K562 (cell line): ENCODE data around the gene ENTREP3. TPM values are rescaled to one million over a fixed set of nuclear protein-coding genes. Genes with fewer than 3 reads are reported as not detected.

Experiments
- CCNT2 ChIP-seq: IDR thresholded peaks from 2 replicates; pipeline ENCODE4 v1.6.1; 2011; ENCODE audit warnings: borderline replicate concordance, low read depth, mild to moderate bottlenecking, moderate library complexity, mixed read lengths, low read length; ENCODE audit not compliant: insufficient read length; ENCODE audit errors: extremely low read depth
- CREB3L1 ChIP-seq: fragments of 450-650 bp; IDR thresholded peaks from 2 replicates; pipeline ENCODE4 v1.6.1; 2014; ENCODE audit warnings: low read depth, mild to moderate bottlenecking, moderate library complexity, borderline replicate concordance
- DPF2 ChIP-seq: fragments of 450-650 bp; IDR thresholded peaks from 2 replicates; pipeline ENCODE4 v1.6.1; 2016
- EP300 ChIP-seq: IDR thresholded peaks from 2 replicates; pipeline ENCODE4 v1.6.1; 2012; ENCODE audit warnings: low read length, improper control_type of control experiment
- ESRRA ChIP-seq: fragments of 450-650 bp; IDR thresholded peaks from 2 replicates; pipeline ENCODE4 v1.6.1; 2014; ENCODE audit warnings: low read depth, mild to moderate bottlenecking, moderate library complexity, borderline replicate concordance
- FIP1L1 ChIP-seq: fragments of 200-400 bp; formaldehyde crosslinking; IDR thresholded peaks from 2 replicates; pipeline ENCODE4 v1.6.1; 2018; ENCODE audit warnings: mild to moderate bottlenecking, low read depth, low read length; ENCODE audit not compliant: poor library complexity, severe bottlenecking
- GATAD2B ChIP-seq: fragments of 450-650 bp; IDR thresholded peaks from 2 replicates; pipeline ENCODE4 v1.6.1; 2017; ENCODE audit warnings: mild to moderate bottlenecking, borderline replicate concordance
- SMAD1 ChIP-seq: fragments of 150-350 bp; IDR thresholded peaks from 2 replicates; pipeline ENCODE4 v1.6.1; 2014; ENCODE audit warnings: low read length, low read depth; ENCODE audit not compliant: partially characterized antibody
- SMC3 ChIP-seq: conservative IDR thresholded peaks from 2 replicates; pipeline ENCODE4 v1.6.1; 2011; ENCODE audit warnings: low read depth, low read length, improper control_type of control experiment; ENCODE audit not compliant: insufficient read depth
- SNRNP70 ChIP-seq: fragments of 200-400 bp; formaldehyde crosslinking; optimal IDR thresholded peaks from 2 replicates; pipeline ENCODE3; 2017; ENCODE audit warnings: low read depth, low read length
- TBL1XR1 ChIP-seq, 2 experiments: IDR thresholded peaks; 2 replicates each; pipeline ENCODE4 v1.6.1; 2012; ENCODE audit warnings: improper control_type of control experiment in 2 of 2, low read length in 2 of 2, mild to moderate bottlenecking in 1 of 2
- TCF7L2 ChIP-seq: fragments of 150-350 bp; IDR thresholded peaks from 2 replicates; pipeline ENCODE4 v1.6.1; 2016; ENCODE audit warnings: low read depth, mild to moderate bottlenecking, low read length, moderate library complexity
- UBTF ChIP-seq, 2 experiments: IDR thresholded peaks; 2 replicates each; pipeline ENCODE4 v1.6.1; 2012; ENCODE audit warnings: improper control_type of control experiment in 2 of 2, low read depth in 2 of 2, low read length in 2 of 2, borderline replicate concordance in 1 of 2
- XRCC4 ChIP-seq: IDR thresholded peaks from one replicate; pipeline ENCODE4 v1.6.1; 2011; ENCODE audit not compliant: insufficient read depth, insufficient read length; ENCODE audit errors: extremely low read depth
- ZHX1 ChIP-seq: fragments of 150-350 bp; conservative IDR thresholded peaks from 2 replicates; pipeline ENCODE4 v1.6.1; 2014; ENCODE audit warnings: low read length
- ZNF175 ChIP-seq: fragments of 200-800 bp; sonication (Bioruptor generic); IDR thresholded peaks from 2 replicates; pipeline ENCODE4 v1.6.1; 2016; ENCODE audit warnings: low read depth, mild to moderate bottlenecking, missing genetic modification characterization, missing compliant biosample characterization
- ZNF197 ChIP-seq: fragments of 200-800 bp; sonication (Bioruptor generic); IDR thresholded peaks from 2 replicates; pipeline ENCODE4 v1.6.1; 2016; ENCODE audit warnings: low read depth, missing genetic modification characterization, missing compliant biosample characterization
- ZNF24 ChIP-seq: fragments of 450-650 bp; IDR thresholded peaks from 2 replicates; pipeline ENCODE4 v1.6.1; 2016
- polyA plus RNA-seq, 8 experiments: library from polyadenylated mRNA; depleted of rRNA in 4 of 8; stranded (reverse) in 5 of 8; unstranded in 3 of 8; fragments of >200 nt; fragmentation: Nextera tagmentation in 2 of 8; fragmentation: Illumina TruSeq in 1 of 8; extraction: Ambion mirVana in 2 of 8; extraction: Trizol in 1 of 8; gene quantifications; 2 replicates each; pipeline versions ENCODE4 v1.2.1 to v1.2.3, GENCODE V29; 2011 to 2014; ENCODE audit warnings: inconsistent platforms in 1 of 8, missing spikeins in 1 of 8
- total RNA-seq, 7 experiments: library from RNA; depleted of rRNA in 6 of 7; stranded (reverse); fragments of >200 nt in 6 of 7; fragmentation: Illumina TruSeq in 2 of 7; extraction: Trizol in 2 of 7; gene quantifications; 2 replicates each; pipeline versions ENCODE4 v1.2.1 to v1.2.3, GENCODE V29; 2011 to 2021; ENCODE audit warnings: low replicate concordance in 1 of 7
- TF ChIP-seq, protein P1 (sequence below): IDR thresholded peaks from 2 replicates; pipeline ENCODE4 v1.6.1; 2011; ENCODE audit not compliant: insufficient read length; ENCODE audit errors: extremely low read depth

The ENTREP3 gene
- total and polyA plus RNA-seq, 9 of the 15 experiments (the other 6 are each of a cell fraction or from before 2014, with no cell fraction given), result 1.9 to 41.8 (median 5.9) TPM

DNA sequence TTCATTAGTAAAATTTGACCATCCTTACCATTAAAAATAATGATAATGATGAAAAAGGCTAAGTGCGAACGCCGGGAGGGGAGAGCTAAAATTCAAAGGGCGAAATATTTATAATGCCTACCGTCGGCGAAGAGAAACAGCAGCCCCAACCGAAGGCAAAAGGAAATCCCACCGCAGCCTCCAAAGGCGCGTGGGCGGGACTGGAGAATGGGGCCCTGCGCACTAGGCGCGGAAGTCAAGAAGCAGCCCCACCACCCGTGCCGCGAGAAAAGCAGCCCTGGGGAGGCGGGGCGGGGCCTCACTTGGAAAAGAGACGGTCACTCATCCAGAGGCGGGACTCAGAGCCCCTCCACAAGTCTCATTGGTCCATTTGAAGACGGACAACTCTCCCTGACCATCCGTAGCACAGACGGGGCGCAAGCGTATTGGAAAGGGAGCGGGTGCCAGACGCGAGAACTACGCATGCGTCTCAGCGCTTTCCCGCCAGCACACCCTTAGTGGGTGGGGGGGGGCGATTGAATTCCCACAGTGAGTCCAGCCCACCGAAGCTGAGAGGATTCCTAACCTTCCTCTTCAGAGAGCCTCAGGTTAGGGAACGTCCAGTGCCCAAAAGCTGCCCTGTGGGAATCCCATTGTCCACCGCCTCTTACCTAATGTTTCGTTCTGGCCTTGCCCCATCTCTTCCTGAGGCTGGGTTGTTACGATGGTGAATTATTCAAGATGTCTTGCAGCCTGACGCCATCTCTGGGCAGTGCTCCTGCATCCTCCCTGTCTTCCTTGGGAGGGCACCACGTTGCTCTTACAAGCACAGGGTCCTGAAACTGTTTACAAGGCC is 27.8 kb downstream of the ENTREP3 start (continued):
- TF ChIP-seq EP300, result no peak
- TF ChIP-seq ZNF197 (CRISPR knock-in tag), result no peak
- TF ChIP-seq TCF7L2, result no peak
- no peak for TF ChIP-seq XRCC4
- TF ChIP-seq ESRRA, result no peak
- TF ChIP-seq ZNF175 (CRISPR knock-in tag), result no peak
- TF ChIP-seq ZNF24, result peak; percentile 41
- TF ChIP-seq DPF2, result no peak
- no peak for TF ChIP-seq SMAD1
- TF ChIP-seq SMC3, result no peak
- TF ChIP-seq GATAD2B, result no peak
- TF ChIP-seq SNRNP70, result no peak
- TF ChIP-seq CREB3L1, result no peak
- 0 out of 4 replicates have a peak, but pooled peaks of 1 of the 2 experiments have one; percentile 49 for TF ChIP-seq UBTF (IDR thresholded peaks at IDR 0.05; ENCODE audit: borderline replicate concordance in 1 of 2, low read depth in 2 of 2, low read length in 2 of 2)
- TF ChIP-seq CCNT2, result no peak
- no peak for TF ChIP-seq TBL1XR1 (IDR thresholded peaks at IDR 0.05; ENCODE audit: low read length in 2 of 2)
- peak; percentile 1 for TF ChIP-seq FIP1L1
- TF ChIP-seq ZHX1, result no peak
- TF ChIP-seq, protein P1, sequence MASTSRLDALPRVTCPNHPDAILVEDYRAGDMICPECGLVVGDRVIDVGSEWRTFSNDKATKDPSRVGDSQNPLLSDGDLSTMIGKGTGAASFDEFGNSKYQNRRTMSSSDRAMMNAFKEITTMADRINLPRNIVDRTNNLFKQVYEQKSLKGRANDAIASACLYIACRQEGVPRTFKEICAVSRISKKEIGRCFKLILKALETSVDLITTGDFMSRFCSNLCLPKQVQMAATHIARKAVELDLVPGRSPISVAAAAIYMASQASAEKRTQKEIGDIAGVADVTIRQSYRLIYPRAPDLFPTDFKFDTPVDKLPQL, result no peak
